ENCODE data around the gene GAB4.

The GAB4 gene

GRCh38 chr22:17009640-17010291 is 1.7 kb upstream of the GAB4 start:
- Histone ChIP-seq H3K4me1 (ENCODE audit: control insufficient read depth, insufficient read depth, low read length) (no peaks in the 10 kb centered on the region), H3K9me3 (ENCODE audit: control insufficient read depth, insufficient read depth, low read depth, low read length) (no peaks in the 10 kb centered on the region), H3K36me3 (ENCODE audit: control insufficient read depth in 2 of 2, insufficient read depth in 1 of 2, low read length in 2 of 2) (no peaks in the 10 kb centered on the region), H3K27ac (ENCODE audit: extremely low read depth, low read depth, low read length) (no peak overlapping the region), H3K4me3 (ENCODE audit: low read depth, low read length) (no peak overlapping the region)
- ChIA-PET CTCF (interaction anchor here (0.9 to 1.8 kb wide), 2 partner anchors 91 to 92 kb away, joined by 3 to 7 read pairs; no protein-coding TSS in a partner anchor), POLR2A (no interaction called here)
- TF ChIP-seq ZIC2 (tag by site-specific recombination; IDR thresholded peaks at IDR 0.05) (peak; percentile 82), ZNF639 (tag by site-specific recombination; IDR thresholded peaks at IDR 0.05) (no peak)

- H3K9me3 ChIP-seq (ENCODE audit: control insufficient read depth, insufficient read depth, low read depth, low read length), result no peaks in the 10 kb centered on the region
- CTCF ChIA-PET, result no interaction called here
- no peak overlapping the region for H3K27ac ChIP-seq (ENCODE audit: extremely low read depth, low read depth, low read length)
- H3K4me1 ChIP-seq (ENCODE audit: control insufficient read depth, insufficient read depth, low read length), result no peaks in the 10 kb centered on the region
- TF ChIP-seq SP2 (tag by site-specific recombination; IDR thresholded peaks at IDR 0.05) (no peak), ZNF654 (tag by site-specific recombination; IDR thresholded peaks at IDR 0.05; ENCODE audit: low read depth) (no peak), ZNF548 (tag by site-specific recombination; IDR thresholded peaks at IDR 0.05) (no peak), HOXD13 (CRISPR knock-in tag; IDR thresholded peaks at IDR 0.05; ENCODE audit: borderline replicate concordance) (no peak), ZNF112 (tag by site-specific recombination; IDR thresholded peaks at IDR 0.05) (no peak), ZNF473 (tag by site-specific recombination; IDR thresholded peaks at IDR 0.05) (no peak), ZNF704 (tag by site-specific recombination; IDR thresholded peaks at IDR 0.05) (no peak), ZNF24 (tag by site-specific recombination; IDR thresholded peaks at IDR 0.05) (no peak), ZNF398 (tag by site-specific recombination; IDR thresholded peaks at IDR 0.05) (no peak), ZNF280C (tag by site-specific recombination; IDR thresholded peaks at IDR 0.05) (no peak), ZSCAN23 (tag by site-specific recombination; IDR thresholded peaks at IDR 0.05) (no peak)
- H3K36me3 ChIP-seq (ENCODE audit: control insufficient read depth in 2 of 2, insufficient read depth in 1 of 2, low read length in 2 of 2), result no peaks in the 10 kb centered on the region
- no peak overlapping the region for H3K4me3 ChIP-seq (ENCODE audit: low read depth, low read length)
- POLR2A ChIA-PET, result no interaction called here
These were observed 765 bp downstream of the GAB4 start for GRCh38 chr22:17007257-17007656.

GRCh38 chr22:16989915-16990314 is 18.1 kb downstream of the GAB4 start:
- TF ChIP-seq ZNF398 (tag by site-specific recombination; IDR thresholded peaks at IDR 0.05) (no peak), ZNF335 (tag by site-specific recombination; conservative IDR thresholded peaks at IDR 0.05) (no peak), ZNF426 (tag by site-specific recombination; IDR thresholded peaks at IDR 0.05) (no peak)
- Histone ChIP-seq H3K4me3 (ENCODE audit: low read depth, low read length) (no peak overlapping the region), H3K4me1 (ENCODE audit: control insufficient read depth, insufficient read depth, low read length) (no peaks in the 10 kb centered on the region), H3K27ac (ENCODE audit: extremely low read depth, low read depth, low read length) (no peak overlapping the region), H3K9me3 (ENCODE audit: control insufficient read depth, insufficient read depth, low read depth, low read length) (no peaks in the 10 kb centered on the region), H3K36me3 (ENCODE audit: control insufficient read depth in 2 of 2, insufficient read depth in 1 of 2, low read length in 2 of 2) (no peaks in the 10 kb centered on the region)
- POLR2A ChIA-PET, result no interaction called here
- CTCF ChIA-PET, result interaction anchor here (0.9 to 1.7 kb wide), 2 partner anchors 69 to 72 kb away, joined by 4 to 7 read pairs; no protein-coding TSS in a partner anchor
